Activated CD4-positive, alpha-beta T cell treated with anti-CD3 and anti-CD28 coated beads, Interleukin-2, amount 50 U/mL, for 16 hours (primary cell): ENCODE data around the gene PIM3.
A peak's percentile ranks its signal among the peaks of the same experiment; 100 is the strongest.

ENCODE experiments used
- DNase-seq: peaks from one replicate; pipeline ENCODE4 v3.0.0-alpha.2; 2020

Gene PIM3

GRCh38 chr22:49960159-49961004 is at the start of gene PIM3:
PIM3 (plus strand) TSS chr22:49960772; CDS start chr22:49960948, 176 bp downstream.
- peak; percentile 98 for DNase-seq

DNA sequence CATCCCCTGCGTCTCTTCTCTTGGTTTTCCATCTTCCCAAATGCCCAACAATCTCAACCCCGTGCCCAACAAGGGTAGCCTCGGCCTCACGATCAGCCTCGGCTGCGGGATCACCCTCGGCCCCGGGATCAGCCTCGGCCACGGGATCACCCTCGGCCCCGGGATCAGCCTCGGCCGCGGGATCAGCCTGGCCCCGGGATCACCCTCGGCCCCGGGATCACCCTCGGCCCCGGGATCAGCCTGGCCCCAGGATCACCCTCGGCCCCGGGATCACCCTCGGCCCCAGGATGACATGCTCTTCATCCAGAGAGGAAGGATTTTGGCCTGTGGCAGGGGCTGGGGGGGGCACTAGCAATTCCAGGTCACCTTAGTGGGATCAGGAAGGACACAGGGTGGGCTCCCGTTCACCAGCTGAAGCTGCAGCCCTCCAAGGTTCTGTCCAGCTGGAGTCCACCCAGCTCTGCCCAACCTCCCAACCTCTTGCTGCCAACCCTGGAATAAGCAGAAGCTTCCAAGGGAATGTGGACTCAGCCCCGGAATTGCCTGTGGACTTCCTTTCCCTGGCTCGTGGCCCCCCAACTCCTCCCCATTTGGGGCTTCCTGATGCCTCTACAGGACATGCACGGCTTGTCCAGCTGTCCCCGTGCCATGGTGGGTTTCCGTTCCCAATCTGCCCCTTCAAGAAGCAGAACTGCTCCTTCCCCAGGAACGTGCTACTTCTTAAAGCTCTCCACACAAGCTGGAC is 48.5 kb upstream of the PIM3 start:
- DNase-seq, result no peak

DNA sequence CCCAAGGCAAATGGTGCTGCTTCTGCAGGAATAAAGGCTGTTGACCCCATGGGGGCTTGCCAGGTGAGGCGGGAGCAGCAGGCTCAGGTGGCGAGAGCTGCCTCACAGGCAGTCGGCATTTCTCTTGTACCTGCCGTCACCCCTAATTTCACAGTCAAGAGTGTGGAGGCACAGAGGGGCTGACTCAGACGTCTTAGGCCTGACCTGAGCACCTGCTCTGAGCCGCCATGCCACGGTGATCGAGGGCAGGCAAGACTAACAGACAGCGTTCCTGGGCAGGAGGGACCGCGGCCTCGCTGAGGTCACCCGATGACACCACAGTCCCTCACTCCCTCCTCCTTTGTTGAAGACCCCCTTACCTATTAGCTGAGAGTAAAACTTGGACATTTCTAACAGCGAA is 47.5 kb upstream of the PIM3 start:
- no peak for DNase-seq

- DNase-seq, result no peak
Measured at GRCh38 chr22:49913446-49913845, 47.1 kb upstream of the PIM3 start.

DNA sequence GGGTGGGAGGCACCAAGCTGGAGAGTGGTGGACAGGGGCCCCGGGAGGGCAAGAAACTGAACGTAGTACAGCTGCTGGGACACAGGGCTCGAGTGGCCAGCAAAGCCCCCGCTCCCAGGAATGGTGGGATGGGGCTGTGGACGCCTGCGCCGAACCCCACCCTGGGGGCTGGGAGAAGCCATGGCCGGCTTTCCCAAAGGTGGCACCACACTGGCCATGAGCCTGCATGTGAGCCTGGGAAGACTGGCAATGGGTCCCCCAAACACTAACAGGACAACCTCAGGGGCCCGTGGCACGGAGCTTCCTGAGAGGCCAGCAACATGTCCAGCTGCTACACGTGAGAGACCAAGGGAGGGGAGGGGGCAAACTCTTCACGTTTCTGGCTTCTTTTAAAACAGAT is 46.3 kb upstream of the PIM3 start:
- no peak for DNase-seq

DNA sequence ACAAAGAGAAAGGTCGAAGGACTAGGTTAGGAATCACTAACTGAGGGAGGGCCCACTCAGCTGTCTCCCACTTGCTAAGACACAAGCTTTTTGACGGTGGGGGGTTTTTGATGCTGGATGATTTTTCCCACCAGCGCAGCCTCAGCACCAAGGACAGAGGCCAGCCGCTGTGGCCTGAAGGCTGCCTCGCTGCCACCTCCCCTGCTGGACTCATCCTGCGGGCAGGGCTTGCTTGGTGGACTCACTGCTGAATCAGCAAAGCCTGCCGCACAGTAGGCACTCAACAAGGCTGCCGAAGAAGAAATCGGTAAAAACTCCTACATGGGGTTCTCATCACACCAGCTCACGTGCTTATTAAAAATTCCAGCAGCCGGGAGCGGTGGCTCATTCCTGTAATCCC is 45.0 kb upstream of the PIM3 start:
- no peak for DNase-seq

GRCh38 chr22:49916831-49917230 is 43.7 kb upstream of the PIM3 start:
- no peak for DNase-seq

- DNase-seq, result peak; percentile 98
Measured at GRCh38 chr22:49917974-49918910, 42.3 kb upstream of the PIM3 start, which contains the start of the genes ALG12 and CRELD2. ALG12 (minus strand) TSS chr22:49918438; CDS start chr22:49913765, 4,673 bp downstream. CRELD2 (plus strand) TSS chr22:49918634; CDS start chr22:49918770, 136 bp downstream.

DNA sequence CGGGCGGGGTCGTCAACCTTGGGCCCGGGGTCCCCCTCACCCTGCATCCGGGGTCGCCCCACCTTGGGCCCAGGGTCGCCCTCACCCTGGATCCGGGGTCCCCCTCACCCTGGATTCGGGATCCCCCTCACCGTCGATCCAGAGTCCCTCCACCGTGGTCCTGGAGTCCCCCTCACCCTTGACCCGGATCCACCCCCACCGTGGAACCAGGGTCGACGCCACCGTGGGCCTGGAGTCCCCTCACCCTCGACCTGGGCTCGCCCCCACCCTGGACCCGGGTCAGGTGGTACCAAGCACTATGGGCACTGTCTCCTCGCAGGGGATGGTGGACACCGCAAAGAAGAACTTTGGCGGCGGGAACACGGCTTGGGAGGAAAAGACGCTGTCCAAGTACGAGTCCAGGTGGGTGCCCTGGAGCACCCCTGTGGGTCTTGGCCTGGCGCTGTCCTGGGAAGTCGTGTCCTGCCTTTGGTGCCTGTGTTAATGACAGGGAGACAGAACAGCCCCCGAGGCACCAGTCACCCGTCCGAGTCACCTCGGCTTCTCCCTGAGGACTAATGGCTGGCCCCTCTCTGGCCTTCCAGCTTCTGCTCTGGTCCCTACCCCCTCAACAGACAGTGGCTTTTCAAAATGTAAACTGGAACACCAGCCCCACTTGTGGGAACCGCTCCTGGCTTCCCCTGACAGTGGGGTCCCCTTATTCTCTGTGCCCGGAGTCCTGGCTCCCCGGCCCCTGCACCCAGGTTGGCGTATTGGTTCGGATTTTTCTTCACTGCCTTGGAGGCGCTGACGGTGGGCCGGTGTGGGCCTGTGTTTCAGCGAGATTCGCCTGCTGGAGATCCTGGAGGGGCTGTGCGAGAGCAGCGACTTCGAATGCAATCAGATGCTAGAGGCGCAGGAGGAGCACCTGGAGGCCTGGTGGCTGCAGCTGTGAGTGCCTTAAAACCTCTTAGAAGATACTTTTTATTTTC is 41.4 kb upstream of the PIM3 start:
- DNase-seq, result no peak

DNA sequence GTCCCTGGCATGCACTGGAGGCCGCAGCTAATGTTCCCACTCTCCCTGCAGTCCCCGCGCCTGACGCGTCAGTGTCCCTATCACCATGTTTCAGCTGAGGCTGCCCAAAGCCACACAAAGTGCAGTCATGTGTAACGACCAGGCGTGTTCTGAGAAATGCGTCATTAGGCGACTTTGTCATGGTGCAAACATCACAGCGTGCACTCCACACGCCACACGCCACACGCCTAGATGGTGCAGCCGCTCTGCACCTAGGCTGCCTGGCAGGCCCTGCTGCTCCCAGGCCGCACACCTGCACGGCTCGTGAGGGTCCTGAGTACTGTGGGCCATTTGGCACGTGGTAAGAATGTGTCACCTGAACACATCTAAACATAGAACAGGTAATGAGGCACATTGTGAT is 39.7 kb upstream of the PIM3 start:
- no peak for DNase-seq

DNA sequence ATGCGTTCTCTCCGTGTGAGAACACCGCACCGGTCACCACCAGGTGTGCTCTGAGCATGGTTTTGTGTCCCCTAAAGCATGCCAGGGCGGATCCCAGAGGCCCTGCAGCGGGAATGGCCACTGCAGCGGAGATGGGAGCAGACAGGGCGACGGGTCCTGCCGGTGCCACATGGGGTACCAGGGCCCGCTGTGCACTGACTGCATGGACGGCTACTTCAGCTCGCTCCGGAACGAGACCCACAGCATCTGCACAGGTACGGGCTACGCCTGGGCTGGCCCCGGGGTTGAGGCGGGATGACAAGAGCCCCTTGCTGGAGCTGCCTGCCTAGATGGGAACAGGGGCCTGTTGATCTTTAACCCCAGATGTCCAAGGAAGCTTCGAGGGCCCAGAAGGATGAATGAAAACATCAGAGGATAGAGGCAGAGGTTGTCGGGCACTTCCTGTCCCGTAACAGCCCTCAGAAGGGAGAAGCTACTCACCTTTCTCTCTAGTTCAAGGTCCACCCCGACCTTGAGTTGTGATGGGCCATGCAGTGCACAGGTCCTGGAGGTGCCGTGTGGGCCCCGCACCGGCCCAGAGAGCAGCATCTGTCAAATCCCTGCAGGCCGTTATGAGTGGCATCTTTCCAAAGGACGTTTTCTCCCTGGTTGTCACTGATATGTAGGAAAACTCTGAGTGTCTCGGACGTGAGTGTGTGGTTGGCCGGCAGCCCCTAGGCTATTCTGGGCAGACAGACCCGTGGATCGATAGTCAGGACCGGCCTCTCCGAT is 38.9 kb upstream of the PIM3 start:
- DNase-seq, result no peak

GRCh38 chr22:49922484-49922883 is 38.1 kb upstream of the PIM3 start:
- no peak for DNase-seq

- no peak for DNase-seq
Measured at GRCh38 chr22:49922926-49923325, 37.6 kb upstream of the PIM3 start.

- DNase-seq, result no peak
Measured at GRCh38 chr22:49923445-49923844, 37.1 kb upstream of the PIM3 start.

DNA sequence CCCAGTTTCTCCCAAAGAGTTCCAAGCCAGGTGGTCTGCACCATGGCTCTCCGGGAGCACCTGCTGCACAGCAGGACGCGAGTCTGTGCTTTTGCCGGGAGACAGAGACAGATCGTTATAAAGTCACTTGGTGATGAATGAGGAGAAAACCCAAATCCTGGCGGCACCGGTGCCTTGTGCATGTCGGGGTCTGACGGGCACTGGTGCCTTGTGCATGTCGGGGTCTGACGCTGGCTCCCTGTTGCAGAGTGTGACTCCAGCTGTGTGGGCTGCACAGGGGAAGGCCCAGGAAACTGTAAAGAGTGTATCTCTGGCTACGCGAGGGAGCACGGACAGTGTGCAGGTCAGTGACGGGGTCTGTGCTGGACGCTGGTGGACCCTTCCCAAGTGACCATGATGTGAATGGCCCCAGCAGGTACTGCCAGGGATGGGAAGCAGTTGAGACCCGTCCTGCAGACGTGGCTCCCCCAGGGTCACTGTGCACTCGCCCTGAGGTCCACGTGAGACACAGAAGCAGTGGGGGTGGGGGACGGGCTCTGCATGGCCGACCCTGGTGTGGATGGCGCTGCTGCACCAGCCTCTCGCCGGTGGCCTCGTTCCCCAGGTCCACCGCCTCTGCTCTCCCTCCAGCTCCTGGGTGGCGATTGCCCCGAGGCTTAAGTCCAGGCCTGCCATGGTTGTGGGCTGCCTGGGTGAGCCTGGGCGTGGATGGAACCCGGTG is 36.3 kb upstream of the PIM3 start:
- DNase-seq, result no peak

DNA sequence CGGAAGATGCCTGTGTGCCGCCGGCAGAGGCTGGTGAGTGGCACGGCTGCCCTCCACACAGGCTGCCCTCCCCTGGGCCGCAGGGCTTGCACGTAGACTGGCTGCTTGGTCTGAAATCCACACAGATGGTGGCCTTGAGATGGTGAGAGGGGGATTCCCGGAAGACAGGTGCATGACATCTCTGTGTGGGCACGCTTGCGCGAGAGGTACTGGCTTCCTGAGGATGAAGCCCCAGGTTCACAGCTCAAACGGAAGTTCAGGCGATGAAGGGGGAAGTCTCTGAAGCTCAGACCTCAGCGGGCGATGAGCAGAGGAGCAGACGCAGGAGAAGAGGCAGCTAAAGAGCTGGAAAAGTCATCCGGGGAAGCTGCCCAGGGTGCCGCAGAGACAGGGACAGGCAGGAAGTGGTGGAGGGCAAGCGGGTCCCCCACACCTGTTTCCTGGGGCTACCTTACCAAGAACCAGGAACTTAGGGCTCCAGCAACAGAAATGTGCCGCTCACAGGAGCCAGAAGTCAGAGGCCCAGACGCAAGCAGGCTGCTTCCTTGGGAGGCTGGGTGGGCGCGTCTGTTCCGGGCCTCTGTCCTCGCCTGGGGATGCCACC is 34.9 kb upstream of the PIM3 start:
- DNase-seq, result peak; percentile 72

DNA sequence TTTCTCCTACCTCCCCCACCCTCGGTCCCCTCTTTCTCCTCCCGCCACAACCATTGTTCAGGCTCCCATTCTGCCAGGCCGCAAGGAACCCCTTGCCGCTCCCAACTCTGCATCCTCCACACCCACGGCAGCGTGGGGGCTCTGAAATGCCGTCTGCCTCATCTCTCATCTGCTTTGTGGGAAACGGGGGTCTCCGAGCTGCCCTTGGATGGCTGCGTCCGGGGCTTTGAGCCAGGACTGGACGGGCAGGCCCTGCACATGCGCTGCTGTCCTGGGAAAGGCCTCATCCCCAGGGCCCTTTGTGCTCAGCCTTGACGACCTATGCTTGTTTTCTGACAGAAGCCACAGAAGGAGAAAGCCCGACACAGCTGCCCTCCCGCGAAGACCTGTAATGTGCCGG is 33.7 kb upstream of the PIM3 start:
- DNase-seq, result no peak

- DNase-seq, result no peak
Measured at GRCh38 chr22:49927483-49928184, 32.9 kb upstream of the PIM3 start.

DNA sequence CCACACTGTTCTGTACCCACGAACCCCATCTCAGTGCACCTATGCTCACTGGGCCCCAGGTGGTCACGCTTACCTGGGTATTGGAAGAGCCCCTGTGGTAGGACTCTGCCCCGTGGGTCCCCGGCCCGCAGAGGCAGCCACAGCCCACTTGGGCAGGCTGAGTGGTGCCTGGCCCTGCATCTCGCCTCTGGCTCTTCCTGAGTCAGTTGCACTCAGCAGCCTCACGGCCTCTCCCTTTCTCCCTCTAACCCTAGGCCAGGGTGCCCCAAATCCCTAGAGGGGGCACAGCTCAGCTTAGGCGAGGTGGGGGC is 32.4 kb upstream of the PIM3 start:
- DNase-seq, result no peak
